OCI-LY3 (cell line): ENCODE results near the gene AGR2.

Experiments used
- CTCF ChIP-seq: fragments of 200-600, 300-600 bp; sonication (generic); IDR thresholded peaks from 2 replicates; pipeline ENCODE4 v1.5.1; 2014; ENCODE audit warnings: antibody characterized with exemption, low read length, low read depth
- EZH2phosphoT487 ChIP-seq: fragments of 200-600 bp; shearing (Covaris generic); IDR thresholded peaks from 2 replicates; pipeline ENCODE4 v1.6.1; 2018; ENCODE audit warnings: antibody characterized with exemption, mixed run types, low read depth

GRCh38 chr7:16839646-16840045 lies 34.8 kb upstream of the AGR2 start:
- TF ChIP-seq CTCF (no peak), EZH2phosphoT487 (no peak)
